ENCODE measurements around the gene ANKRD17.

DNA sequence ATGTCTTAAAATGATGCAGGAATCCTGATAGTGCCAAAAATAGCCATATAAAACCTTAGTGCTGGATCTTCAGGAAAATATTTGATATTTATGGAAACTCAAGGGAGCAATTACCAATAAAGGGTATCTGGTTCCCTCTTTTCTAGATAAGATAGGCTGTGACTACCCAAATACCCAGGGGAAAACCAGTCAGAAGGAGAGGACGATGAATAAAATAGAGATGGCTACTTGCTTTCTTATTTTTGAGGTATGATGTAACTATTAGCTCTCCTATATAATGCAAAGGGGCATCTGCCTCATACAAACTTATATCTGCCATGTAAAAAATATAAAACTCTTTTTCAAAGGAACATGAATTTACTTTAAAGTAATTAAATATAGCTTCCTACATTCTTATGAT is 165.7 kb downstream of the ANKRD17 start:
- TF ChIP-seq, protein P1, sequence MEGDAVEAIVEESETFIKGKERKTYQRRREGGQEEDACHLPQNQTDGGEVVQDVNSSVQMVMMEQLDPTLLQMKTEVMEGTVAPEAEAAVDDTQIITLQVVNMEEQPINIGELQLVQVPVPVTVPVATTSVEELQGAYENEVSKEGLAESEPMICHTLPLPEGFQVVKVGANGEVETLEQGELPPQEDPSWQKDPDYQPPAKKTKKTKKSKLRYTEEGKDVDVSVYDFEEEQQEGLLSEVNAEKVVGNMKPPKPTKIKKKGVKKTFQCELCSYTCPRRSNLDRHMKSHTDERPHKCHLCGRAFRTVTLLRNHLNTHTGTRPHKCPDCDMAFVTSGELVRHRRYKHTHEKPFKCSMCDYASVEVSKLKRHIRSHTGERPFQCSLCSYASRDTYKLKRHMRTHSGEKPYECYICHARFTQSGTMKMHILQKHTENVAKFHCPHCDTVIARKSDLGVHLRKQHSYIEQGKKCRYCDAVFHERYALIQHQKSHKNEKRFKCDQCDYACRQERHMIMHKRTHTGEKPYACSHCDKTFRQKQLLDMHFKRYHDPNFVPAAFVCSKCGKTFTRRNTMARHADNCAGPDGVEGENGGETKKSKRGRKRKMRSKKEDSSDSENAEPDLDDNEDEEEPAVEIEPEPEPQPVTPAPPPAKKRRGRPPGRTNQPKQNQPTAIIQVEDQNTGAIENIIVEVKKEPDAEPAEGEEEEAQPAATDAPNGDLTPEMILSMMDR (IDR thresholded peaks at IDR 0.05), result no peak
- no peak for TF ChIP-seq POLR2A (IDR thresholded peaks at IDR 0.05)

Measured in right lobe of liver (tissue), 4 donors.